Ovary (tissue), 9 donors: ENCODE data around the gene STRIP1. TPM values are rescaled to one million over a fixed set of nuclear protein-coding genes. Genes with fewer than 3 reads are reported as not detected.

Experiments
- DNase-seq, 5 donors: peaks; one replicate each; pipeline ENCODE4 v3.0.0-alpha.2; 2019 to 2020
- H3K27ac ChIP-seq, 2 donors: fragments of 200-600 bp; one replicate each; pipeline versions ENCODE4 v1.5.1 to v1.8.0; 2019 to 2022
- H3K27me3 ChIP-seq: fragments of 200-600 bp; one replicate; pipeline ENCODE4 v1.8.0; 2022
- H3K36me3 ChIP-seq: fragments of 200-600 bp; sonication (generic); one replicate; pipeline ENCODE4 v1.5.1; 2019
- H3K4me1 ChIP-seq: one replicate; pipeline ENCODE4 v1.8.1; 2013; ENCODE audit warnings: mild to moderate bottlenecking, moderate library complexity; ENCODE audit not compliant: insufficient read depth
- H3K4me3 ChIP-seq: fragments of 200-600 bp; sonication (generic); one replicate; pipeline ENCODE4 v1.5.1; 2017
- H3K9me3 ChIP-seq, 2 donors: fragments of 200-600 bp in 1 of 2; sonication (generic) in 1 of 2; one replicate each; pipeline versions ENCODE4 v1.5.1 to v1.8.1; 2013 to 2019; ENCODE audit warnings: mild to moderate bottlenecking in 1 of 2, moderate library complexity in 1 of 2
- EP300 ChIP-seq: sonication (generic); formaldehyde crosslinking; IDR thresholded peaks from one replicate; pipeline ENCODE4 v1.6.1; 2017; ENCODE audit warnings: antibody characterized with exemption
- POLR2A ChIP-seq: fragments of 450-650 bp; IDR thresholded peaks from one replicate; pipeline ENCODE4 v1.6.1; 2017; ENCODE audit warnings: antibody characterized with exemption, mild to moderate bottlenecking, moderate library complexity
- WGBS, 3 donors: extraction: QIAGEN DNeasy Blood & Tissue Kit in 1 of 3; methylation state at CpG; one replicate each; pipeline versions ENCODE4 v1.1.5 to v1.1.7; 2013 to 2017; 5-methylcytosine and 5-hydroxymethylcytosine counted together
- intact Hi-C, 4 donors: fragments of 100-400 bp; cut with DNase I; formaldehyde crosslinking; loops; one replicate each; pipeline versions ENCODE4 v1.11.0 to v1.15.1; 2022 to 2023
- polyA plus RNA-seq, 2 donors: library from polyadenylated mRNA; stranded (reverse); fragments of 200-250 nt in 1 of 2; fragments of 350-450 nt in 1 of 2; fragmentation: Illumina TruSeq in 1 of 2; extraction: RNeasy Lipid Tissue Mini Kit (QIAGEN cat#74804) in 1 of 2; gene quantifications; one replicate each; pipeline ENCODE4 v1.2.3, GENCODE V29; 2013 to 2014
- total RNA-seq, 7 donors: library from RNA; depleted of rRNA in 2 of 7; stranded (reverse); fragments of >200 nt in 2 of 7; fragmentation: NEBNext Ultra II Directional in 3 of 7; extraction: Animal tissue kit (Norgen Biotek cat#: 25700) in 3 of 7; gene quantifications; one replicate each; pipeline versions ENCODE4 v1.1.0 to v1.2.4, GENCODE V29; 2016 to 2023
- TF ChIP-seq, protein P1 (sequence below), 3 donors: fragments of 450-650 bp in 2 of 3; fragments of 200-600 bp in 1 of 3; IDR thresholded peaks; one replicate each; pipeline versions ENCODE4 v1.5.1 to v1.8.0; 2016 to 2022; ENCODE audit warnings: antibody characterized with exemption in 3 of 3, mild to moderate bottlenecking in 1 of 3
- donor health status: DM: no; HTN: no; CAD: no; lungs with moderate emphysema.
- donor health status: DM: no; HTN: no; CAD: no.
- donor health status: Bipolar disorder and iron deficiency.
- donor health status: DM: yes; HTN: yes; CAD: no.
- donor health status: DM: no; HTN: no; CAD: no.
- donor health status: DM: yes; HTN: yes; CAD: no.

The STRIP1 gene
- total and polyA plus RNA-seq, 9 donors = 21.6 to 46.7 (median 36.2) TPM

DNA sequence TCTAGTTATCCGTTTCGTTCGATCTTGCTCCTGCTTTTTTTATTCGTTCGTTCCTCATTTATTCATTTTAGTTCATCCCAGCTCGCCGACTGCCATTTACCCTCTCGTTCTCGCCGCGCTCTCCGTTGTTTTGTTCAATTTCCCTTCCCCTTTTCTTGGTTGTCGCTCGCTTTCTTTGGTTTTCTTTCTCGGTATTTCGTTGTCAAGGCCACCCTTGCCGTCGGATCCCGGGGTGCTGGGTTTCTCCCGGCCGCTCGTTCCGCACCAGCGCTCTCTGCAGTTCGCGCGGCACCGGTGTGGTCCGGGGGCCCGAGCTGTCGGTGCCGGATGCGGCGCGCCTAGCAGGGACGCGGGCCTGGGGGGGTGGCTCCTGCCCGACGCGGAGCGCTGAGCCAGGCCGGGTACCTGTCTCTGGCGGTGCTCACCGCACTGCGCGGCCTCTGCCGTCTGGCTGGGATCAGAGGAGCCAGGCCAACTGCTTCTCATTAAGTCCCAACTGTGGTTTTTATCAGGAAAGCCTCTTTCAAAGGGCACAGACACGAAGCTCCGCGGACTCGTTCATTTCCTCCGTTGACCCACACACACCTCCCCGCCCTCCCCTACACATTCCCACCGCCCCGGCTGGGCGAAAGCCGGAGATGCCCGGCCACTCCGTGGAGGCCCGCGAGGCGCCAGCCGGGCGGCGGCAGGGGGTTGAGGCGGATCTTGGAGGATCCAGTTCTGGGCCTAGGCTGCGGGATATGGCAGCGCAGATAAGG, 34.4 kb downstream of the STRIP1 start:
- Histone ChIP-seq H3K4me1 (no peaks in the 10 kb centered on the region), H3K4me3 (no peak overlapping the region), H3K9me3 (peaks cover 0 to 5% of the 10 kb centered on the region in 2 donors), H3K36me3 (no peaks in the 10 kb centered on the region), H3K27me3 (peaks cover 10% of the 10 kb centered on the region), H3K27ac (no peak overlapping the region)
- DNase-seq = no peak
- 21 to 23% (median 21%) methylated on average over 67 to 68 of the region's 68 CpGs for WGBS, 3 donors
- TF ChIP-seq, protein P1, sequence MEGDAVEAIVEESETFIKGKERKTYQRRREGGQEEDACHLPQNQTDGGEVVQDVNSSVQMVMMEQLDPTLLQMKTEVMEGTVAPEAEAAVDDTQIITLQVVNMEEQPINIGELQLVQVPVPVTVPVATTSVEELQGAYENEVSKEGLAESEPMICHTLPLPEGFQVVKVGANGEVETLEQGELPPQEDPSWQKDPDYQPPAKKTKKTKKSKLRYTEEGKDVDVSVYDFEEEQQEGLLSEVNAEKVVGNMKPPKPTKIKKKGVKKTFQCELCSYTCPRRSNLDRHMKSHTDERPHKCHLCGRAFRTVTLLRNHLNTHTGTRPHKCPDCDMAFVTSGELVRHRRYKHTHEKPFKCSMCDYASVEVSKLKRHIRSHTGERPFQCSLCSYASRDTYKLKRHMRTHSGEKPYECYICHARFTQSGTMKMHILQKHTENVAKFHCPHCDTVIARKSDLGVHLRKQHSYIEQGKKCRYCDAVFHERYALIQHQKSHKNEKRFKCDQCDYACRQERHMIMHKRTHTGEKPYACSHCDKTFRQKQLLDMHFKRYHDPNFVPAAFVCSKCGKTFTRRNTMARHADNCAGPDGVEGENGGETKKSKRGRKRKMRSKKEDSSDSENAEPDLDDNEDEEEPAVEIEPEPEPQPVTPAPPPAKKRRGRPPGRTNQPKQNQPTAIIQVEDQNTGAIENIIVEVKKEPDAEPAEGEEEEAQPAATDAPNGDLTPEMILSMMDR (IDR thresholded peaks at IDR 0.05) = no peak
- TF ChIP-seq EP300 (no peak), POLR2A (no peak)
- intact Hi-C loops = no loop called here

DNA sequence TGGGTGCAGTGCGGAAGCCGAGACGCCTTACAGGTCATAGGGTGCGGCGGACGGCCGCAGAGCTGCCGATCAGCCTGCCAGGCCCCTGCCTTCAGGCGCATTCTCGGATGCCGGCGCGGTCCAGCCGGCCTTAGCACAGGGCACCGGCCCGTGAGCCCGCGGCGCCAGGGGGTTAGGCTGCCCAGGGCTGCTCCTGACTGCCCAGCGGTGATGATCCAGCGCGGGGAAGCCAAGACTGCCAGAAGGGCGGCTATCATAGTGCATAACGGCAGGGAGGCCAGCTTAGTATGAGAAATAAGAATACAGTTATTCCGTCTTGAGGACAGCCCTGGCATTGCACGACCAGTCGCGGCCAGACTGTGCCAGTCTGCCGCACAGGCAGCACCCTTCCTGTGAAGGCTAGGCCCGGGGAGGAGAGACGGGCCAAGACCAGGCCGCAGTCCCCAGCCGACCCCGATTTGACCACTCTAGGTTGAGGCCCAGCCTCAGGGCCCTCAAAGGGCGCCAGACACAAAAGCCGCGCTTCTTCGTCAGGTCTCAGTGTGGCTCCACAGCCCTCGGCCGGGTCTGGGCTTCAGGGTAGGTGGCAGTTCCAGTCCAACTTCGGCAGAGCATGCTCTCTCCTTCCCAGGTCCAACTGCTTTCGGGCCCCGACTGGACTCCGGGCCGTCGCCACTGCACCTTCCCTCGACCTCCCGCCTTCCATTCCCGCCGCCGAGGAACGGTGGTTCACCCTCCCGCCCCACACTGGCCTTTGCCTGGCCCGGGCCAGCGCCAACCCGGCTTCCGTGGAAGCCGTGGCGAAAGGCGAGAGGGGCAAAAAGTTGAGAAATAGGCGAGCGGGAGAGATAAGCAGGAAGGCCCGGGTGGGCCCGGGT, 35.2 kb downstream of the STRIP1 start:
- Histone ChIP-seq H3K27me3 (peaks cover 10% of the 10 kb centered on the region), H3K27ac (no peak overlapping the region), H3K4me3 (no peak overlapping the region), H3K9me3 (peaks cover 0 to 5% of the 10 kb centered on the region in 2 donors), H3K36me3 (no peaks in the 10 kb centered on the region), H3K4me1 (no peaks in the 10 kb centered on the region)
- DNase-seq = no peak
- TF ChIP-seq EP300 (no peak), POLR2A (no peak)
- TF ChIP-seq, protein P1 (IDR thresholded peaks at IDR 0.05) = no peak
- intact Hi-C loops = no loop called here
- WGBS, 3 donors = 70 to 83% (median 77%) methylated on average over 64 of the region's 64 CpGs

DNA sequence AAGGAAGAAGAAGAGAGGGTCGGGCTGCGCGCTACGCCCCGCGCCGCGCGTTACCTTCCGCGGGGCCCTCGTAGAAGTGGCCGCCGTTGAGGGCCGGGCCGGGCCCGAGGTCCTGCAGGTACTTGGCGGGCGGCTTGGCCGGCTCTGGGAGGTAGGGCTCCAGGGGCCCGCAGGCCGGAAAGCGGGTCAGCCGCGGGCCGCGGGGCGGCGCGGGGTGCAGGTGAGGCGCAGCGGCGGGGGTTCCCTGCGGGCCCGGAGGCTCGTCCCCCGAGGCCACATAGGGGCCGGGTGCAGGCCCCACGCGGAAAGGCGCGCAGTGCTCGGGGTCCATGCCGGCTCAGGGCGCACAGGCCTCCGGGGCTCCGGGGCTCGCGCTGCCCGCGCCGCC, 35.9 kb downstream of the STRIP1 start:
- Histone ChIP-seq H3K27me3 (peaks cover 10% of the 10 kb centered on the region), H3K9me3 (peaks cover 0 to 5% of the 10 kb centered on the region in 2 donors), H3K36me3 (no peaks in the 10 kb centered on the region), H3K4me3 (no peak overlapping the region), H3K4me1 (no peaks in the 10 kb centered on the region), H3K27ac (no peak overlapping the region)
- no peak for DNase-seq
- intact Hi-C loops = no loop called here
- WGBS, 3 donors = 17 to 30% (median 21%) methylated on average over 20 to 52 of the region's 52 CpGs
- TF ChIP-seq EP300 (no peak), POLR2A (no peak)
- TF ChIP-seq, protein P1 (IDR thresholded peaks at IDR 0.05) = no peak

DNA sequence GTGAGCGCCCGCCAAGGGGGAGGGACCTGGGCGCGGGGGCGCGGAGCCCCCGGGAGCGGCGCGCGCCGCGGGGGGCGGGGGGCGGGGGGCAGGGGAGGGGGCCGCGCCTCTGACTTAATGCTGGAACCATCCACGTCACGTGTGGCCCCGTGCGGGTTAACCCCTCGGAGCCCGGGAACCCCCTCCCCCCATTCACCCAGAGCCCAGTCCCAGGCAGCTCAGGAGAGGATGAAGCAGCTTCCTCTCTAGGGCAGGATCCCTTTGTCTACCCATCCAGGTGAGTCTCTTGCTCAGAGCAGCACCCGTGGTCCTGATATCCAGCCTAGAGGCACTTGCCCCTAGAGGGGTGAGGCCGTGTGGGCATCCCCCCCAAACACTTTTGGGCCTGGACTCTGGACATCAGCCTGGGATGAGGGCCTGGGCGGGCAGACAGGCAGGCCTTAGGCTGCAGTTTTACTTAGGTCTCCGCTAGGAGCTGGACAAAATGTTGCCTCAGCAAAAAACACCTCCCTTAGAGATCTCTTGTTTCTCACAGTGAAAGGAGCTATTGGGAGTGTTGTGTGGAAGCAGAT, 36.3 kb downstream of the STRIP1 start, which contains the start of gene ALX3:
Gene ALX3, minus strand, starts transcription at position 2 of the 572 bp plus-strand sequence. CDS start 60 bp downstream, outside the sequence.
- no peak within 1 kb of the TSS for H3K4me3 ChIP-seq
- peaks cover 0 to 5% of the 10 kb centered on the region in 2 donors for H3K9me3 ChIP-seq
- no peak for TF ChIP-seq EP300
- TF ChIP-seq, protein P1 (IDR thresholded peaks at IDR 0.05) = no peak
- TF ChIP-seq POLR2A = no peak
- H3K4me1 ChIP-seq = no peaks in the 10 kb centered on the region
- H3K27me3 ChIP-seq = peaks cover 10% of the 10 kb centered on the region
- intact Hi-C loops = no loop called here
- no peak for DNase-seq
- no peaks in the 10 kb centered on the region for H3K36me3 ChIP-seq
- no peak within 1 kb of the TSS for H3K27ac ChIP-seq
- 10 to 21% (median 11%) methylated on average over 14 to 27 of the region's 27 CpGs for WGBS, 3 donors
